GM18868 (cell line): Measurements from ENCODE around the gene KIF26B.

Source experiments
- ATAC-seq: cut with Tn5 transposase; IDR thresholded peaks from one replicate; pipeline ENCODE4 v1.9.1; 2021; ENCODE audit warnings: mild to moderate bottlenecking, moderate library complexity; ENCODE audit not compliant: unreplicated experiment

Gene KIF26B

DNA sequence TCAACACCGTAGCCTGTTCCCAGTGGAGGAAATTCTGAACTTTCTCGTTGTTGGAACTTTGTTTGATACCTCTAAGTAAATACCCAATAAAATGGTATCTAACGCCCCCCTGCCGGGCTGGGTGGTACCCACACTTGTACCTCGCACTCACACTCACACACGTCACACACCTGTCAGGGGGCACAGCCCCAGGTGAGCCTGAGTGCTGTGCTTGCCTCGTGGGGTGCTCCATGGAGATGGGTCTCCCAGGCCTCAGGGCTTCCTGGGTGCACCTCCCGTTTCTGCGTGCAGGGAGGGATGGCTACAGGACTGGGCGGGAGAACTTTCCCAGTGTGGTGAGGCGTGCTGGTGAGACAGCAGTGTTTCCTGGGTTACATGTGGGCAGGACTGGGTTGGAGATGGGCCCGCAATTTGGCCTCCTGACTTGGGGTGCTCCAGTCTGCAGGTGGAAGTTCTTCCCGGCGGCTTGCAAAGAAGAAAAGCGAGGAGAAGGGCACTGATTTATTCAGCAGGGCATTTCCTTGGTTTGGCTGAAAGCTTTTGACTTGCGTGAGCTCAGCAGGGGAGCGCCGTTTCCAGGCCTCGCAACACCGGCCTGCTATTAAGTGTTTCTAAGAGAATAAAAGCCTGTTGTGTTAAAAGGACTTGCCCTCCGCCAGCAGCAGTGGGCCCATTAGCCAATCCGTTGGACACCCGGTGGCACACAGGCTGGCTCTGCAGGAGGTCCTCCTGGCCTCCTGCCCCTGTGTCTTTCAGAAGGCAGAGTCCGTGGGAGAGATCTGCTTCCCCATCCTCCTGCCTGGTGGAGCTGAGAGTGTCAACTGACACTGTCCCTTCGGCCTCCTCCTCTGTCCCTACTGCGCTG is 79.7 kb downstream of the KIF26B start:
- no peak for ATAC-seq

DNA sequence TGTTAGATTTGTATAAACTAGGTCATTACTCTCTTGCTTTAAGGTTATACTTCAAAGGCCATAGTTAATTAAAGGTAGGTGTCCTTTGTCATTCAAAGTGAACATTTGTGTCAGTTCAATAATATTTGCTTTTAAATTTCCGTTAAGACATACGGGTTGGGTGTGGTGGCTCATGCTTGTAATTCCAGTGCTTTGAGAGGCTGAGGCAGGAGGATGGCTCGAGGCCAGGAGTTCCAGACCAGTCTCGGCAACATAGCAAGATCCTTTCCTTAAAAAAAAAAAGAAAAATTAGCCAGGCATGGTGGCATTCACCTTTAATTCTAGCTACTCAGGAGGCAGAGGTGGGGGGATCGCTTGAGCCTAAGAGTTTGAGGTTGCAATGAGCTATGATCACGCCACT is 80.4 kb downstream of the KIF26B start:
- no peak for ATAC-seq

DNA sequence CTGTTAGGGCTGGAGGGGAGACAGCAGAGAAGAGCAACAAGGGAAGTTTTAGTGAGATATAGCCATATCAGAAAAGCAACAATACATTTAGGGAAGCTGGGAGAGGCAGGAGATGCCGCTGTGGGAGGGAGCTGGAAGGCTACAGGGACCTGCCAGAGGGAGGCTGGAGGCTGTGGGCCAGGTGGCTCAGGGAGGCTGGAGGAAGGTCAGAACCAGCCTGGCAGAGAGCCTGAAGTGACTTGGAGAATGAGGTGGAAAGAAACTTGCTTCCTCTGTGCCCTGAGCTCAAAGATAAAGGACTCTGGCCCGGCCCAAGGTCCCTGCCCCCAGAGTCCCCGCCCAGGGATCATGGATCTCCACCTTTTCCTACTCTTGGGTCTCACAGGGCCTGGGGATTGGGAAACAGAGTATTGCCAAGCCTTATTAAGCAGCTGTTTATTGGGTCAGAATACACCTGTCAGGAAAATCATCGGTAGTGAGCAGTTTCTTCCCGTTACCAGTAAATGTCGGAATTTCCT is 85.9 kb downstream of the KIF26B start:
- no peak for ATAC-seq

DNA sequence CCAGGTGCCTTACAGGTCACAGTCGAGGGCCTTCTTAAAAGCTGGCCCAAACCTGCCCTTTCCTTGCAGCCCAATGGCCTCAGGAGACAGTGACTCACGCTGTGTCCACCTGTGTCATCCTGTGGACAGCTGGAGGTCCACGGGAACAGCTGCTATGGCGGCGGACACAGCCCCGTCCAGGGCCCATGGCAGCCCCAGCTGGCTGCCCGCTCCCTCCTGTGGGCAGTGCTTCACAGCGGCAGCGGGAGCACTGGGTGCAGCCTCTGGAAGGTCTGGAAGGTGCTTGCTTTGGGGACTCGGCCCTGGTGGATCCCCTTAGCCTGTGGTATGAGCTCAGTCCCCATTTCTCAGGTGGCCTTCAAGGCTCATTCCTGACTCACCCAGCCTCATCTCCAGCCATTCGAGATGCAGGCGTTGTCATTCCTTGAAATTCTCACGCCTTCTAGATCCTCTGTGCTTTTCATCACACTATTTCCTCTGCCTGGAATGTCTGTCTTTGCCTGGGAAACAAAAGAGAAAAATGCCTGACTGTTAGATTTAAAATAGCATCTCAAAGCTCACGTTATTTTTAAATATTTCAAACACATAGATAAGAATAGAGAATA is 86.8 kb downstream of the KIF26B start:
- no peak for ATAC-seq

DNA sequence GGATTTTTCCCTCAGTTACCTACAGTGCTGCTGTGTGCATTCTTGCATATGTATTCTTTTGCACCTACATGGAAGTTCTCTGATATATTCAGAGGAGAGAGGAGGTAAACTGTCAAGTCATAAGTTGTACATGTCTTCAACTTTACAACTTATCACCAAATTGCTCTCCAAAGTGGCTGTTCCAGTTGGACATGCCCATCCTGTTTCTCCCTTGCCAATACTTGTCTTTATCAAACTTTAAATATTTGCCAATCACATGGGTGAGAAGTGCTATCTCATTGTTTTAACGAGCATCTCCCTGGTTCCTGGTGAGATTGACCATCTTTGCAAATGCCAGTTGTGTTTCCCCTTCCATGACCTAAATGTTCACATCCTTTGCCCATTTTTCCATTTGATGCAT is 88.2 kb downstream of the KIF26B start:
- no peak for ATAC-seq

DNA sequence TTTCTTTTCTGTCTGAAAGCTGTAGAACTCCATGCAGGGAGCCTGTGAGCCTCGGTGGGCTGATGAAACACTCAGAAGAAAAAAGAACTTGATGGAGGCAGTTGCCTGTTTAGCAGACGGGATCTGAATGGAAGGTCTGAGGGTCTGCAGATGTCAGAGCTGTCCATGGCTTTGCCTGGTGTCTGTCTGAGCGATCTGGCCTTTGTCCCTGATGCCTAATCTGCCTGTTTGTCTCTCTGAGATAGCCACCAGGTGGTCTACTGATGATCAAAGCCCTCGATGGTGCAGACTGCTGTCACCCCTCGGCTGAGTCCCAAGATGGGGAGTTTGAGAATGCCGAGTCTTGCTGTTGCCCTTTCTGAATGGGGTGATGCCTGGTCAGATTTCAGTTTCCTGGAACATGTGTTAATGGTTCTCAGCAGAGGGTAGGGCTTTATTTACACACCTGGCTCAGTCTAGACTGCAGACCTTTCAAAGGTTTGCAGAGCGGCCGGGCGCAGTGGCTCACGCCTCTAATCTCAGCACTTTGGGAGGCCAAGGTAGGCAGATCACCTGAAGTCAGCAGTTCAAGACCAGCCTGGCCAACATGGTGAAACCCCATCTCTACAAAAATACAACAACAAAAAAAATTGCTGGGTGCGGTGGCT is 90.4 kb downstream of the KIF26B start:
- ATAC-seq, result no peak

DNA sequence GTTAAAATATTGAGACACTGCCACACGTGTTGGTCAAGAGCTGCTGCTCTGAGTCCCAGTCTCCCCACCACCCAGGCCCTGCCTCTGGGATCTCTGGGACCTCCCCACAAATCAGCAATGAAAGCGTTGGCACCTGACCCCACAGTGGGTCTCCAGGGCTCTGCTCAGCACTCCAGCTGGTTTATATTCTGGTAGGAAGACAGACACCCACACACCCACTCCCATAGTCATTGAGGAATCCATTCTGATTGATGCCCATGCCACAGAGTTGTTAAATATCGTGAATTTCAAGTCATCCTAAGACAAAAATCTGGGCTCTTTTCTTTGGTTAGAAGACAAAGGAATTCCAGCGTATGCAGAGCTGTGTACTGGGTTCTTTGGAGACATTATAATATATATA is 91.6 kb downstream of the KIF26B start:
- ATAC-seq, result no peak

DNA sequence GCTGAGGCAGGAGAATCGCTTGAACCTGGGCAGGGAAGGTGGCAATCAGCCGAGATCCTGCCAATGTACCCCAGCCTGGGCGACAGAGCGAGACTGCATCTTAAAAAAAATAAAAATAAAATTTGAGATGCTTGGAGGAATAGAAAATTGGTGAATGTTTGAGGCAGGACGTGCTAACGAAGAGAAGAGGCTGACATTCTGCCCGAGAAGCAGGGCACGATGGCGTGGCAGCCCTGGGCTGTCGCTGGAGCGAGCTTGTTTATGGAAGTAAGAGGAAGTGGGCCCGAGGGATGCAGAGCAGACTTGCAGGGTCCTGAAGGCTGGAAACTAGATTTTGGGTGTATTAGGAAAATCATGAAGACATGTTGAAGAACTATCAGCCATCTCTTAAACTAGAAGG is 92.6 kb downstream of the KIF26B start:
- no peak for ATAC-seq

DNA sequence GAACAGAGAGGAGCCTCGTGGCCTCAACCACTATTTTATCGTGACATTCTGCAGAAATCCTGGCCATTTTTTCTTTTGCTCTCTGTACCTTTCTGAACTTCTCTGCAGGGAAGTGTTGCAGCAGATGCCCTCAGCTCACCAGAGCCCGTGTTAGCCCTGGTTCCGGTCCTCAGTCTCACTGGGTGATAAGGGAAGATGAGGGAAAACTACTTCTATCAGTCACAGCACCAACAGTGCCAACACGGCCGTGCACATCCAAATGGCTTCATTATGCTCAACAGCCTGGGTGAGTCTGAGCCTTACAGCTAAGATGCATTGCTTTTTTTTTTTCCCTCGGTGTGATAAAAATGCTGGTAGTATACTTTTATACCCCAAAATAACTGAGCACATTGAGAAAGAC is 93.0 kb downstream of the KIF26B start:
- ATAC-seq, result no peak

DNA sequence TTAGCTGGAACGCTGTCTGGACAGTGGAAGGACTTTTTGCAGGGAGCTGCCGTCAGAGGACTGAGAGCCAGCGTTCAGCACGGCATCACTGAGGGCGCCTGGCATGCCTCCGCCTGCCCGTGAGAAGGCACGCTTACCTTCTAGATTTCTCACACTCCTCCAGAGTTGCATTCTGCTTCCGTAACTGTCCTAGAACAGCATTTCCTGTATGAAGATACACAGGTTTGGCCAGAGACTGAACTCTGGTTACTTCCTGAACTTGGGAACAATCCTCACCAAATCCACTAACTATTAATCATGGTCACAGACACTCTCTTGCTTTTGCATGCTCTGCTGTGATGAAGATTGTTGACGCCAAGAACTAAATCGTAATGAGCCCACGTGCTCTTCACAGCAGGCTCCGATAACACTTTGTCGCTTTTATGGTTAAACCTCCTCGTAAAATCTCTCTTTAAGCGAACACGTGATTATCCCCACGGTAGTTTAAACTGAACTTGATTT is 93.5 kb downstream of the KIF26B start:
- no peak for ATAC-seq

DNA sequence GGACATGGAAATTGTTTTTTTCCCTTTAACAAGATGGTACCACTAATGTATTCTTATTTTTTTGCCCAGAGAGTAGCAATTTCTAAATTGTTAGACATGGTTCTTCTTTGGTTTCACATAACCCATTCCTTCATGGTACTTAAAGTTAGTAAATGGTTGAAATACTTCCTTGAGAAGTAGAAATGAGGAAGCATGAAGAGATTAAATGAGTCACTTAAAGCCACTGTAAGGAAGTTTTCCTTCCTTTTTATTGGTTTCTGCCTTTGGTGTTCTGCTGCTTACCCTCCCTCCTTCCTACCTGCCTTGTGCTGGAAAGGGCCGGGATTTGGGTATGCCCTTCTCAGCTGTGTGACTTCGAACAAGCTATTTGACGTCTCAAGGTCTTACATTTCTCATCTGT is 101.0 kb downstream of the KIF26B start:
- no peak for ATAC-seq

DNA sequence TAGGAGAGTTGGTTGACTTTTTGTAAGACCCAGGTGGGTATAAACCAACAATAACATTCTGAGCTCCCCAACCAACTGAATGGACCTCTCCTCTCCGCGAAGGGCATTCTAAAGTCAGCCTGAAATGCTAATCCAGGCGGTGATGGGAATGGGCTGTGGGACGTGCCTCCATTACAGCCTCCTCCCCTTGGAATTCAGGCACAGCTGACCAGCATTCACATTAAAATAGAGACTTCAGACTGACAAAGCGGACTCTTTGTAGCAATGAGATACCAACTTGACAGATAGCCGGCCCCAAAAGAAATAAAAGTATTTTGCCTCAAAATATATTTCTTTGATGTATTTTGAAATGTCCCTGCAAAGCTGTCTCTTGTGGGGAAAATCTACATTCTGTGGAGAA is 101.7 kb downstream of the KIF26B start:
- ATAC-seq, result no peak

DNA sequence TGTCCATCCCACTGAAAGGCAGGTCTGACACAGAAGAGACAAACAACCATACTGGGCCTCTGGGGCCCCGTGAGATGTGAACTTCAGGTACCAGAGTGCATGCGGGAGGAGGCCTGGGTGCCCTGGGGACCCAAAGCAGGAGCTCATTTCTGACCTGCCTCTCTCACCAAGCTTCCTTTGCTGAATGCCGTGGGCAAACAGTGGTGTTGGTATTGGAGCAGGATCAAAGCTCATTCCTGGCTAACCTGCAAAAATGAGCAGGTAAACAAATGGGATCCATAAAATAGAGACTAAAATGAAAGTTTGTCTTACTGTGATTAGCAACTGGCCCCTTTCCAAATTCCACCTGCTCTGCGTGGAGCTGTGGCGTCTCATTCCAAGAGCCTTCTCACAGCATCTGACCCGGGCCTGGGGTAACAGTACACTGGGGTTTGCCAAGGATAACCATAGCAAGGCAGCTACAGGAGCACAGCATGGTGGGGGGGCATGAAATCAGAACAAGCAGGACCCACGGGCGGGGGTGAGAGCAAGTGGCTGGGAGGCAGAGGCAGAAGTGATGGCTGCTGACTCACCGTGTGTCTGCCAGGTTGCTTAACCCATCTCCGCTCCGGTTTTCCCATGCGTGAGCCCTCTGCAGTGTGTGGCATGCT is 103.6 kb downstream of the KIF26B start:
- ATAC-seq, result no peak

DNA sequence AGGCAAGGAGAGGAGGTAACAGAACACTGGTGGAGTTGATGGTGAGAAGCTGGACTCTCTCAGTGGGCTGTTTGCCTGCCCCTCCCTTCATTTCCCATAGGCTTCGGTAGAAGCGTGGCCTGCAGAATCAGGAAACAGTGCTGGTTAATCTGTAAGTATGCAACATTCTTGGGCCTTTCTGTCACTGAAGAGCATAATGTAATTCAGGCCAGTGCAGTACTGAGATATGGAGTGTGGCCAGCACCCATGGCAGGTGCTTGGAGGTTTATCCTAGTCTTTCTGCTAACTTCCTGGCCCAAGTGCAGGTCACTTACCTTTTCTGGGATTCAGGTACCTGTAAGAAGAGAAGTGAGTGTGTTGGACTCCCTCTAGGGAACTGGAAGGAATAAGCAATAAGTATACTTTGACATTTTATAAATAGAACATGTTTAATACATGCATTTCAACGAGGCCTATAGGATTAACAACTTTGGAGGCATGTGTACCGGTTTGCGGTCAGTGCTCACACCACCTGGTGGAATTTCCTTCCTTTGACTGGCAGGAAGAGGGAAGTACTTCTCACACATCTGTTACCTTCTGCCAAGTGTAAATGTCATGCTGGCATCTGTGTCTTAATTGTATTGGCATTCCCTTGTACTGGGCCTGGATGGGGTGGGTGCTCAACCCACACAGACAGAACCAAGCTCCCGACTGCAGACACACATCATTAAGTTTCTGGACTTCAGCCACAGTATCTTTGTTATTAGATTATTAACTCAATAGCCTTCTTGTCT is 105.5 kb downstream of the KIF26B start:
- ATAC-seq, result no peak

DNA sequence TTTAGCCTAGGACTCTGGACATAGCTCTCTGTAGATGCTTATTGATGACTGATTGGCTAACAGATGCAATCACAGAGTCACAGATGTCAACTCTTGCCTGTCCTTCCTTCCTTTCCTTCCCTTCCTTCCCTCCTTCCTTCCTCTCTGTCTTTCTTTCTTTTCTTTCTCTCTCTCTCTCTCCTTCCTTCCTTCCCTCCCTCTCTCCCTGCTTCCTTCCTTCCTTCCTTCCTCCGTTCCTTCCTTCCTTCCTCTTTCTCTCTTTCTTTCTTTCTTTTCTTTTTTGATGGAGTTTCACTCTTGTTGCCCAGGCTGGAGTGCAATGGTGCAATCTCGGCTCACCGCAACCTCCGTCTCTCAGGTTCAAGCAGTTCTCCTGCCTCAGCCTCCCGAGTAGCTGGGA is 106.1 kb downstream of the KIF26B start:
- no peak for ATAC-seq

DNA sequence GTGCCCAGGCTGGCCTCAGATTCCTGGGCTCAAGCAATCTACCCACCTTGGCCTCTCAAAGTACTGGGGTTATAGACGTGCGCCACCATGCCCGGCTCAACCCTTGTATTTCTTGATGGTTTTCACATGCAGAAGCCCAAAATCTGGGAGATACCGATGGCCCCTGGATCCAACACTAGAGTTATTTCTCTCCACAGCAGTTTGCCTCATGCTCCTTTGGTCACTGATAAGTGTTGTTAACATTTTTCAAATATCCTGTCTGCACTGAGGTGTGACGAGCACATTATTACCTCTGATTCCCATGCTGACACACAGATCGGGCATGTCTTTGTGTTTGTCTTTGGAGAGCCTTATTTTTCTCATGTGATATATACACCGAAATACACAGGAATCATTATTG is 107.0 kb downstream of the KIF26B start:
- ATAC-seq, result no peak

DNA sequence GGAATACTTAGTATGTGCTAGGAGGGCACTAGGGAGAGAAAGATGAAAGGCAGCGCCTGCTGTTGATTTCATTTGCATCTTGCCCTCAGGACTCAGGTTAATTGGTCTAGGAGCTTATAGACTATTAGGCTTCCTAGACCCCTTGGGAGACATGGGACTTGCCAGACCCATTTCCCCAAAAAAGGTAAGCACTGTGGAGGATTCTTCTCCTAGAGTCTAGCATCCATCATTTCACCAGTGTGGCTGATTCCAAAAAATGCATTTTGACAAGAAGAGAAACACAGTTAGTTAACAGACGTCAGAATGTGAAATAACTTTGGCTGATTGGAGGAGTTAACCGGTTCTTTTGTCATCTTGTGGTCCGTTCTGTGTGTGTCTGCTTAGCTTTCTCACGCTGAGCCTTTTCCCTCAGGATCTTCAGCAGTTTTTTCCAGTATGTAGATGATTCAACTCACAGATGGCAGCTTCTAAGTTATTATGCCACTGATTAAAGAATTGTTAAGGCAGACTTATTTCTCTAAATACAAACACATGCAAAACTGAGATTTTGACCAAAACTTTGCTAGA is 108.8 kb downstream of the KIF26B start:
- ATAC-seq, result no peak

DNA sequence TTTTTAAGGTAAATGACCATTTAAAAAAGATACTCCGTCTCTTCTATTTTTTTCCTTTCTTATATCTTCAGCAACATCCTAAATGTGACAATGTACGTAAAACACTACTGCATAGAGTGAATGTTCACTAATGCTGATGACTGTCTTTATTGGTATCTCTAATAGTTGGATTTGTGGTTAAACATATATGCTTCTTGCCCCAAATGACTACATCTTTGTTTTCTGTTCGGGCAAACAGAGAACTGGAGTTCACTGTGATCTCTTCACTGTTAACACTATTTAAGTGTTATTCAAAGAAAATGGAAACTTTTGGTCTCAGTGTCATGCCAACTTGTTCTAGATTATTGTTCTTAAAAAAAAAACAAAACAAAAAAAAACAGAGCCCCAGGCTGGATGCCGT is 109.4 kb downstream of the KIF26B start:
- no peak for ATAC-seq

DNA sequence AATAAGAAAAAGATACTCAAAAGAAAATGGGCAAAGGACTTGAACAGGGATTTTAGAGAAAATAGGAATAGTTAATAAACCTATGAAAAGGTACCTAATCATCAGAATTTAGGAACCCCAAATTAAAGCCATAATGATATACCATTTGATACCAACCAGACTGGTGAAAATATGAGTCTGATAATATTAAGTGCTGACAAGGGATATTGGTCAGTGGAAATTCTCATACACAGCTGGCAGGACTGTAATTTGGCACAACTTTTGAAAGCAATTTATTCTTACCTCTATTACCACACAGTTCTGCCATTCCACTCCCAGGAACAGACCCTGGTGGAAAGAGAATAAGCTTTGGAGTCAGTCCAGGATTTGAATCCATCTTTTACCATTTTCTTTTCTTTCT is 111.3 kb downstream of the KIF26B start:
- ATAC-seq, result no peak

DNA sequence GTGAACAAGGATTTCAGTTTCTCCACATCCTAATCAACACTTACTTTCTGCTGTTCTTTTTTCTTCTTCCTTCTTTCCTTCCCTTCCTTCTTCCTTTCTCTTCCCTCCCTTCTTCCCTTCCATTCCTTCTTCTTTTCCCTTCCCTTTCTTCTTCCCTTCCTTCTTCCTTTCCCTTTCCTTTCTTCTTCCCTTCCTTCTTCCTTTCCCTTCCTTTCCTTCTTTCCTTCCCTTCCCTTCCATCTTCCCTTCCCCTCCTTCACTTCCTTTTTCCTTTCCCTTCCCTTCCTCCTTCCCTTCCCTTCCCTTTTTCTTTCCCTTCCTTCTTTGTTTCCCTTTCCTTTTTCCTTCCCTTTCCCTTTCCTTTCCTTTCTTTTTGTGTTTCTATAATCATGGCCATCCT is 115.3 kb downstream of the KIF26B start:
- ATAC-seq, result no peak
